Tibial nerve (tissue), 4 donors: Measurements from ENCODE around the gene PPP1R15B.

Experiments used
- CTCF ChIP-seq, 5 experiments: fragments of 200-600 bp in 3 of 5; fragments of 450-650 bp in 2 of 5; sonication (generic) in 3 of 5; IDR thresholded peaks; one replicate each; pipeline ENCODE4 v1.5.1; 2016 to 2019; ENCODE audit warnings: antibody characterized with exemption in 5 of 5, mild to moderate bottlenecking in 3 of 5, moderate library complexity in 2 of 5
- EP300 ChIP-seq, 2 donors: sonication (generic); formaldehyde crosslinking; IDR thresholded peaks; one replicate each; pipeline ENCODE4 v1.6.1; 2017; ENCODE audit warnings: antibody characterized with exemption in 2 of 2, mild to moderate bottlenecking in 1 of 2
- POLR2A ChIP-seq, 2 donors: fragments of 450-650 bp; IDR thresholded peaks; one replicate each; pipeline ENCODE4 v1.6.1; 2017; ENCODE audit warnings: antibody characterized with exemption in 2 of 2, mild to moderate bottlenecking in 2 of 2, moderate library complexity in 2 of 2

GRCh38 chr1:204391629-204392028 is 20.0 kb downstream of the PPP1R15B start:
- TF ChIP-seq CTCF (IDR thresholded peaks at IDR 0.05) (no peak), POLR2A (IDR thresholded peaks at IDR 0.05) (no peak), EP300 (IDR thresholded peaks at IDR 0.05) (no peak)
